Fibroblast of villous mesenchyme (primary cell): ENCODE measurements around the gene PGAM2. TPM values are rescaled to one million over a fixed set of nuclear protein-coding genes. Genes with fewer than 3 reads are reported as not detected.

Experiments used
- DNase-seq: peaks from one replicate; pipeline ENCODE4 v3.0.0-alpha.2; 2010; ENCODE audit warnings: low read depth
- H3K4me3 ChIP-seq: 2 replicates; pipeline ENCODE4 v1.5.1; 2011; ENCODE audit warnings: low read depth, mild to moderate bottlenecking, low read length
- CTCF ChIP-seq: IDR thresholded peaks from 2 replicates; pipeline ENCODE4 v1.5.1; 2012; ENCODE audit warnings: low read depth, mild to moderate bottlenecking, low read length; ENCODE audit not compliant: insufficient read depth
- total RNA-seq: library from RNA; depleted of rRNA; stranded (reverse); fragments of >200 nt; gene quantifications from 2 replicates; pipeline ENCODE4 v1.2.3, GENCODE V29; 2012

The PGAM2 gene
- total RNA-seq, 1 donor = under 0.01 TPM

- no peak for DNase-seq
- no peak for TF ChIP-seq CTCF
- no peak overlapping the region for H3K4me3 ChIP-seq
These were observed 5.0 kb downstream of the PGAM2 start for GRCh38 chr7:44060091-44060947.

- DNase-seq = no peak
- no peak for TF ChIP-seq CTCF
- no peak overlapping the region for H3K4me3 ChIP-seq
These were observed 5.9 kb downstream of the PGAM2 start for GRCh38 chr7:44059219-44060090.

GRCh38 chr7:44058759-44059218 lies 6.6 kb downstream of the PGAM2 start:
- no peak for DNase-seq
- no peak overlapping the region for H3K4me3 ChIP-seq
- no peak for TF ChIP-seq CTCF

- H3K4me3 ChIP-seq = no peak overlapping the region
- no peak for DNase-seq
- TF ChIP-seq CTCF = no peak
These were observed 7.3 kb downstream of the PGAM2 start for GRCh38 chr7:44057849-44058758.

GRCh38 chr7:44057181-44057848 lies 8.1 kb downstream of the PGAM2 start:
- no peak for TF ChIP-seq CTCF
- no peak for DNase-seq
- no peak overlapping the region for H3K4me3 ChIP-seq

GRCh38 chr7:44056681-44057080 lies 8.7 kb downstream of the PGAM2 start:
- H3K4me3 ChIP-seq = no peak overlapping the region
- TF ChIP-seq CTCF = no peak
- DNase-seq = no peak
